HG03097 (cell line): Measurements from ENCODE around the gene WWOX.
"Not testable (repeated sequence)": the region's sequence is repeated elsewhere in the genome, so short reads cannot be mapped to it uniquely, and the experiment has no call there.

ENCODE experiments used
- ATAC-seq: cut with Tn5 transposase; IDR thresholded peaks from one replicate; pipeline ENCODE4 v1.9.1; 2021; ENCODE audit not compliant: unreplicated experiment, low FRiP score

Gene WWOX

DNA sequence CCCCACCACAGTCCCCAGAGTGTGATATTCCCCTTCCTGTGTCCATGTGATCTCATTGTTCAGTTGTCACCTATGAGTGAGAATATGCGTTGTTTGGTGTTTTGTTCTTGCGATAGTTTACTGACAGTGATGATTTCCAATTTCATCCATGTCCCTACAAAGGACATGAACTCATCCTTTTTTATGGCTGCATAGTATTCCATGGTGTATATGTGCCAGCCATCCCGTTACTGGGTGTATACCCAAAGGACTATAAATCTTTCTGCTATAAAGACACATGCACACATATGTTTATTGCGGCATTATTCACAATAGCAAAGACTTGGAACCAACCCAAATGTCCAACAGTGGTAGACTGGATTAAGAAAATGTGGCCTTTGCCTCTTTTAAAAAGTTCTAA, 952.7 kb downstream of the WWOX start:
- ATAC-seq = not testable (repeated sequence)

DNA sequence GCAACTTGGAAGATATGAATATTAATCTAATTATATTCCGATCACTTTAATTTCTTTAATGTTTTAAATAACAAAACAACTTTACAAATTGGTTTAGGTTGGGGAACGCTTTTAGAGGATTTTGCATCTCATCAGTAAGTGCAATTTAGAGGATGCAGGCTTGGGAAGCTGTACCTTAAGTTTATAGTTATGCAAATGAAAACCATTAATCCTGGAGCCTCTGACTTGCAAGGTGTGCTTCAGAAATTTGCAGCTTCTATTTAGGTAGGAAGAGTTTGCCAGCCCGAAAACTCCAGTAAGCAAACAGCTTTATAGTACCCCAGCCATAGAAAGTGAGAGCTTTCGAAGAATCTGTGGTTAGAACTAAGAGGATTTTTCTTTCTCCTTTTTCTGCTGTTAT, 954.1 kb downstream of the WWOX start:
- ATAC-seq = no peak

DNA sequence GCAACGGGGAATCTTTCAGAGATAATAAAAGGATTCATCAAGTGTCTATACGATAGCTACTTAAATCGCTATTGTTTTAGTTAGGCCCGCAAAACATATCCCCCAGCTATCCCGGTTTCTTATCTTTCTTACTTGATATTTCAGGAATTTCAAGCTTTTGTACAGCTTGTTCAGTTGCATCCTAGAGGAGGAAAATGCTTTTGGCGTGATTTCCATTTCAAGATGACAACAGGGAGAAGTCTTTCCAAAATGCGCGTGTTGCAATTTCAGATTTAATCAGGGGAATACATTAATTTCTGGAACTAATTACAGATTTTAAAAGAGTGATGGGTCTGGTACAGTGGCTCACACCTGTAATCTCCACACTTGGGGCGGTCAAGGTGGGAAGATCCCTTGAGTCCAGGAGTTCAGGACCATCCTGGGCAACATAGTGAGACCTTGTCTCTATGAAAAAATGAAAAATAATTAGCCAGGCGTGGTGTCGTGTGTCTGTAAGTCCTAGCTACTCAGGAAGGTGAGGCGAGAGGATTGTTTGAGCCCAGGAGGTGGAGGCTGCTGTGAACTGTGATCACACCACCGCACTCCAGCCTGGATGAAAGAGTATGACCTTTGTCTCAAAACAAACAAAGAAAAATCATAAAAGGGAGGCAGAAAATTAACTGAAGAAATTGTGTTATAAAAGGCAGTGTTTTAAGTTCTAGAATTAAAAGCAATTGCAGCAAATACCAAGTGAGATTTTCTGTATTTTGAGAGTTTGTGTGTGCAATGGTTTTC, 954.9 kb downstream of the WWOX start:
- ATAC-seq = no peak

DNA sequence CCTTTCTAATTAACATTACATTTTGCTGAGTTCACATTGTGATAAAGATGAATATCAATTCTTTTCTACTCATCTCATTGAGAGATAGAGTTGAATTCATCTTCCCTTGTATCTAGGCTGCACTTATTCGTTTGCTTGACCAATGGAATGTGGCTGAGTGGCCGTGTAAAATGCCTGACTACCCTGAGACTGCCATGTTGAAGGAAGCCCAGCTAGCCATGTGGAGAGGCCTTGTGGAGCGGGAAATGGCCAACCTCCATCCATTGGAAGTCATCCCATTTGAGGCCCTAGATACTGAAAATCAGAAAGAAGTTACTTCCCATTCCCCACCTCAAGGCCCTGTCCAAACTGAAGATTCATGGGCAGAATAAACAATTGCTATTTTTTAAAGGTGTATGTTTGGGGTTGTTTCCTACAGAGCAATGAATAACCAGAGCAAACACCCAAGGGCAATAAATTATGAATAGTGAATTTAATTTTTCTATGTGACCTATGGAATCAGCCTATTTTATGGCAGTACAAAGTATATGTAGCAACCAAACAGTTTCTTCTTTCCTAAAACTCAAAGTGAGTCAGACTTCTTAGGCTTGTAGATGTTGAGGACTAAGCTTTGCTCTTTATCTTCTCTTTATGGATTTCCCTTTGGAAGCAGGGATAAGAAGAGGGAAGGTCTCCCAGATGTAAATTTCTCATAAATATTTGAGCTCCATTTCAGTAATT, 956.0 kb downstream of the WWOX start:
- no peak for ATAC-seq

DNA sequence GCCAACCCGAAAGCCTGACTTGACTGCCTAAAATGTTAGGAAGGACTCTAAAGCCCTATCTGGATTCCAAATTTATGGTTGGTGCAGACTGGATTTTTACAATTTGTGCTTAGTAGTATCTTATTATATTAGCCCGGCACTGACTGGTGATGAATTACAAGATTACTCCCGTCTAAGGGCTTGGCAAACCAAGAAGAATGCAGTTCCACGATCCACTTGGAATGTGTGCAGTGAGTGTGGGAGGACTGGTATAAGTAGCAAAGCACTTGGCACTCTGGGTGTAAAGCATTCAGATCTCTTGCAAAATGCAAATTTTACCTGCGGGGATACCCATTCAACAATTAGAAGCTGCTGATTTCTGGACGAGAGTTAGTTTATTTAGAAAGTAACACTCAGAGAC, 961.7 kb downstream of the WWOX start:
- no peak for ATAC-seq

DNA sequence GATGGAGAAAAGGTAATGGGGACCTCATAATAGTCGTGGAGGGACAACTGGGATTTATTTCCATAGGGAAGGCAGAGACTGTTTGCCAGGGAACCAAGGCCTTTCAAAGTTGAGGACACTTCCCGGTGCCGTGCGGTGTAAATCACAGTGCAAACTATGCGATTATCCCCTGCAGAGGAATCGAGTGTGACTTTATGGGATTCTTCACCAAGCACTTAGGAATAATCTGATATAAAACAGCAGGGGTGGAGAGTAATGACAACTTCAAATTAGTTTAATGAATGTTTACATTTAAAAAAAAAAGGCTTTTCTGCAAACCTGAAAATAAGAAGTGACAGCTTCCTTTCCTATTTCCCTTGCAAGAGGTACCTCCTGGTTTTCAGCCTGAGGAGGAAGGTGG, 962.9 kb downstream of the WWOX start:
- no peak for ATAC-seq

DNA sequence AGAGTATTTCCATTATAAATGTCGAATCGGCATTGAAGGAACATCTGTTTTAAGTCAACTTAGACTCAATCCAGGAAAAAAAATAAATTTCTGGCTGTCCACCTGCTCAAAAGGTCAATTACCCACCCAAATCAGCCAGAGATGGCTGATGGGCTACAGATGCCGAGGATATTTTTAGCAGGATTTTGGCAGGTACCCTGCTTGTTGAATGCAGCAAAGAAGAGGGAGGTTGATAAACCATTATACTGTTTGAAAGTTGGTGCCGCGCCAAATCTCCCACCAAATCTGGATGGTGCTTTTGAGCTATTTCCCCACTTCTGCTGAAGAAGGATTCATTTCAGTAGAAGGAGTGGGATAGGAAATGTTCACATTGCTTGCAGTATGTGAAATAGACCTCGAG, 963.4 kb downstream of the WWOX start:
- no peak for ATAC-seq

DNA sequence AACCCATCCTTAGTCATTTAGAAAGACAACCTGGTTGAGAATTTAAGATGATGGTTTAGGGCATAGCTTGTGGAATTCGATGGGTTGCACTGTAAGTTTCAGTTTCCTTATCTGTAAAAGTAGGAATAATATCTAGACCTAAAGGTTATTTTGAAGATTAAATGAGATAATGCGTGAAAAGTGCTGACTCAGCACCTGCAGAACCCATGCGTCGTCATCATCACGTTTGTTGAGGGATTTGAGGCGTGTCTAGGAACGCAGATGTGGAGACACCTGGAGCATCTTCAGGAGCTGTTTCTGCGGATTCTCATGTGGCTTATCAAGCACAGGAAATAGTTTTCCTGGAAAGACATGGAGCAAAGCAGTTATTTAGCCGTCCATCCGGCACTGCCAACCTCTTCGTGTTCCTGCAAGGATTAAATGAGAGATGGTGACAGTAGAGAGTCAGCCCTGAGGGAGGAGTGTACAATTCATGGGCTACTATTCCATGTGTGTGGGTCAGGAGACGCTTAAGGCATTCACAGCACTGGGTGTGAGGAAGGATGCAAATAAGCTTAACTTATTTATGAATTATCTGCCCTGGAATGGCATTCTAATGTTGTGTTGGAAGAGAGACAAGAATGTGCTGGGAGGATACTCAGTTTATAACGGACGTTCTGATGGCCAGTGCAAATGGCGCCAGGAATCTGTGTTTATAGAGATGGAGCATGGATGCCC, 965.0 kb downstream of the WWOX start:
- ATAC-seq = no peak

DNA sequence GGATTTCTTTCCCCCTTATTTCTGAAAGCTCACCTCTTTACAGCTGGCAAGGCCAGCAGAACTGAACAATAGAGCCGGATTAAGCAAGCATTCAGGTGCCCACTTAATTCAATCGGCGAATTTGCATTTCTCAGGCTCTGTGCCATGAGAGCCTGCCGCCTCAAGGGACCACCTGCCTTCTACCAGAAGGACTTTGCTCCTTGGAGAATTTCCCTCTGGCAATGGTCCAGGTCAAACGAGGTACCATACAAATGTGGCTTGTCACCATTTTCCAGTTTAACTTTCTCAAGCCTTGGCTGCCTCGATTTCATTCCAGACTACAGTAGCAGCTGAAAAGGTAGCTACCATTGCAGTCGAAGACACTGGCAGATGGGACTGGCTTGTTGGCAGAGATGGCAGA, 967.1 kb downstream of the WWOX start:
- ATAC-seq = no peak

DNA sequence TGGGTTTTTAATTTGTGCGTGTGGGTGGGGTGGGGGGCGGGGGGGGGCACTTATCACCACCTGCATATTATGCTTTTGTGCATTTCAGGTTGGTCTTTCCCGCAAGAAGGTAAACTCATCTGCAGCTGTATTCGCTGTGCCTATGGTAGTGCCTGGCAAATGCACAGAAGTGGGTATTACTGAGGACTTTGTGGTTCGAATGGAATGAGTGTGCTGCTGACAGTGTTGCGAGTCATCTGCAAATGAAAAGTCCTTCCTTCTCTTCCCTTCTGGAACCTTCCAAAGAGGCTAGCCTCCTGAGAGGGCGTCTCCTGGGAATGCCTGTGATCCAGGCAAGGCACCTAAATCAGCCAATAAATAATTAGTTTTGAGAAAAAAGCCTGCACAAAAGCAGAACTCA, 968.1 kb downstream of the WWOX start:
- ATAC-seq = no peak

DNA sequence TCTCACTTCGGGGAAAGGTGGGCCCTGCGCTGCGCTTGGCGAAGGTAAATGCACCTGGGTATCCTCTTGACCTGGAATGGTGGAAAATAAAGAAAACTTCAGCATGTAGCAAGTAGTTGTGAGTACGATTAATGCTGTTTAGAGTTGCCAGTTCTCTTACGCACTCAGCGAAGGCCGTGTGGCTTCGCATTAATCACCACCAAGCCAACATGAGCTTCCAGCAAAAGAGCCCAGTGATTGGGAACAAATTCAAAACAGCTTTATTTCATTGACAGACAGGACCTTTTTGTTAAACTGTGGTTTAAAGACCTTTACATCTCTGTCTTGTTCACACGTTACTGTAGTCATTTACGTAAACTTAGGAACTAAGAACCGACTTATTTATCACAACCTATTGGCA, 969.7 kb downstream of the WWOX start:
- no peak for ATAC-seq

DNA sequence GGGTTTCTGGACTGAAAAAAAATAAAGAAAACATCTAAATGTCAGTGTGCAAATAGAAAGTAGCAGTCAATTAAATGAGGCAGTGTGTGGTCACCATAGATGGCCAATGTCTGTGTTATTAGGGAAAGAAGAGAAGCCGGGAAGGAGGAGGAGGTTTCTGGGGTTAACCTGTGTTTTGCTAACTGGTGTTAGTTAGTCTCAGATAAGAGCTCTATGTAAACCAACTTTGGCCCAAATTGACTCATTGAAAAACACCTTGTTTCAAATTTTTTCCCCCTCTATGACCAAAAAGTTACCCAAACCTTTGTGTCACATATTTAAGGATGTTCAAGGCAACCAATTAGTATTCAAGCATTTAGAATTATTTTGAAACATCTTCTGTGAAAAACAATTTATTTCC, 970.2 kb downstream of the WWOX start:
- ATAC-seq = no peak

DNA sequence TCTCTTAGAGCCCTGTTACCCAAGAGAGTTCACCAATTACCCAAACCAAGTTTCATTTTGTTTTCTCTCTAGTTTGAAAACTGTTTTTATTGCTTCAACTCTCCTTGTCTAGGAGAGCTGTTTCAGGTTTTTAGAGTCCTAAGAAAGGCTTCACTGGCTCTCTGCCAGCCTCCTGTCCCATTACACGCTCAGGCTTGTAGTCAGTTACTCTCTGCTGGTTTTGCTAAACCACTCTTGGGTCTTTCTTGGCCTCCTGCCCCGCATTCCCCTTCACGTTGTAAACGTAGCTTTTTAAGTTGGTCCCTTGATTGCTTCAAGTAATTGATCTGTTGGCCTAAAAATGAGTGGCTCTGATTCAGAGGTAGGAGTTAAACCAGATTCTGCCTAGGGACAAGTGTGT, 972.0 kb downstream of the WWOX start:
- ATAC-seq = no peak

DNA sequence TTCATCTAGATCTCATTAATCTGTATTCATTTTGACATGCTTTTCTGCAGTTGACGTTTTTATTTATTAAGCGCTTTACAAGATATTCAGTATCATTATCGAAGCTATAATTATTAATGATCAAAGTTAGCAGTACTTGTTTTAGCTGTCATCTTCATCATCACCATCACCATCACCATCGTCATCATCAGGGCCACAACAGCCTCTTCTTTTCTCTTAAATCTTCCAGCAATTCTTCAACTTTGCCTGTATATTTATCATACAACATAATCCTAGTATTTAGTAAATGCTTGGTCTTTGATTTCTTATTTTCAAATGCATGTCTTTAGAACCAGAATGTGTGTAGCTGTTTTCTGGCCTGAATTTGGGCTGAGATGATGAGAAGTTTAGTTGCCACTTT, 973.1 kb downstream of the WWOX start:
- no peak for ATAC-seq

DNA sequence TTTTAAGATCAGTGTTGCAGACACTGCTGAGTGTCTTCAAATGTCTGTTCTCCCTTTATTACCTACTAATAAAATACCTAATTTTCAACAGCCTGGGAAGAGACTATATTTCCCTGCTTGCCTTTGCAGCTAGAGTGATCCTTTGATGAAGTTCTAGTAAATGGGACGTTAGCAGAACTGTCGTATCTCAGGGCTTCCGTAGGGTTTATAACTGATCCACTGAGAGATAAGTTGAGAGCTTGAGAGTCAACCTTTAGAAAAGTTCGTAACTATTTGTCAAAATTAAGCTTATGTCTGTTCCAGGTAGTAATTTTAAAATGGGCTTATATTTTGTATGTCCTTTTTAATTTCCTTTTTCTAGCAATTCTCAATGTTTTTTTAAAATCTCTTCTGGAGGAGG, 974.1 kb downstream of the WWOX start:
- no peak for ATAC-seq

DNA sequence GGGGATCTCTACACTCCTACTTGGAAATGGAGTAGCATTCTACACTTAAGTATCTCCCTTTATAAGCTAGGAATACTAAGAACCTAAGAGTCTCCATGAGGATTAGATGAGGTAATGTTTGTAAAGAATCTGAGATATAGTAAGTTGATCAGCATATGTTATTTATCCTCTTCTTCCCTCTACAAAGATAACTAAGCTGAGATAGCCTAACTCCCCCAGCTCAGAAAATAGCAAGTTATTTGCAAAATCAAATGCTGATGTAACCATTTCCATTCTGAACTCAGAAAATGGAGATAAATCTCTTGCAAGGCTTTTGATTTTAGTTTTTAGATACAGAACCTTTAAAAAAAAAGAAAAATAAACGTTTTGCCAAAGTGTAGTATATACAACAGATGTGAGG, 975.1 kb downstream of the WWOX start:
- ATAC-seq = no peak

DNA sequence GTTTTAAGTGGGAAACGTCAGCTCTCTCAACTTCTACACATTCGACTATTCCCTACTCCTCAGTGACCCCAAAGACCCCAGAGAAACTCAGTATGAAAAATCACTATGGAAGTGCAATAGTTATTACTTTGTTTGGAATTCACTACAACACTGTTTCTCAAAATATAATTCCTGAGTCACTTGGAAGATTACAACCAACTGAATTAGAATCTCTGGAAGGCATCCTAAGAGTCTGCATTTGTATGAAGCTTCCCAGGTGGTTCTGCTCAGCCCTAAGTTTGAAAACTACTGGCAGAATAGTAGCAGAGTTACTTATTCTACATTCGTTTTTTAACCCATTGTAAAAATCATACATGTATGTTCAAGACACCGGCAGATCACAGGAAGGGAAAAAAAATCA, 975.5 kb downstream of the WWOX start:
- no peak for ATAC-seq

DNA sequence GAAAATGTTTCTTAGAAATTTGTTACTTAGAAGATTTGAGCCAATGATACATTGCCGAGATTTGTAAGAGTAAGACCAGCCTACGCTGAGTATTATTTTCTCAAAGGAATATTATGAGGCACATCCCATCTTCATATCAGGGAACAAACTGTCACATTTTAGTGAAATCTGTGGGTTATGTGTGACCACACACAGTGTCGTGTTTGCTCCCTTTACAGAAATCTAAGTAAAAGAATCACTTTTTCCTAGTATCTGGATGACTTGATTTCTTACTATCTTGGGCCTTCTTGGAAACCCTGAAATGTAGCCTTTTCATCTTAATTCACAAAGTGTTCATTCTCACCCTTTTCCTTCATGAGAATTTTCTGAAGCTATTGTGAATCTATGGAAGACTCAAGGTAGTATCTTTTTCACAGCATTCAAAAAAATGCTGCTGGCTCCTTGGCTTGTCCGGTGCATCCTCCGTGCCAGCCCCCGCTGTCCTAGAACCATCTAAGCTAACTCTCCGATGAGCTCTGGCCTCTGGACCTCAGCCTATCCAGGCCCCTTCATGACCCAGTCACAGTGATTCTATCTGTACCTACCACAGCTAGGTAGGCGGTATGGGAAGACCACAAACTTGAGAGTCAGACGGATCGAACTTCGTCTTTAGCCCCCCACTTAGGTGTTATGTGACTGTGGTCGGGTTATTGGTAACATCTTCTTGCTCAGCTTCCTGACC, 976.8 kb downstream of the WWOX start:
- ATAC-seq = no peak

DNA sequence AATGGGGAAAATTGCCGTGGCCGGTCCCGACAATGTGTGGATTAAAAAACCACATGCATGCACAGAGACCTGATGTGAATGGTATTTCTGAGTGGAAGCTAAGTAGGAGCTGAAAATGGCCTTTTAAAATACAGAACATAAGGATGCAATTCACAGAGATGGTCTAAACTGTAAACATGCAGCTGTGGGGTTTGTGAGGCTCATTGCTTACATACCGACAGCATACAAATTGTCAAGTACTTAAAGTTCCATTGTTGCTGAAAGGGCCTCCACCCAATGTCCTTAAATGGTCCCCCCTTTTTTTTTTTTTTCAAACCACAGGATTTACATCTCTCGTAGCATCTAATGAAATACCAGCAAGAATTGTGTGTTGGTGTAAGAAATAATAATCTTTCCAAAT, 977.9 kb downstream of the WWOX start:
- ATAC-seq = no peak

DNA sequence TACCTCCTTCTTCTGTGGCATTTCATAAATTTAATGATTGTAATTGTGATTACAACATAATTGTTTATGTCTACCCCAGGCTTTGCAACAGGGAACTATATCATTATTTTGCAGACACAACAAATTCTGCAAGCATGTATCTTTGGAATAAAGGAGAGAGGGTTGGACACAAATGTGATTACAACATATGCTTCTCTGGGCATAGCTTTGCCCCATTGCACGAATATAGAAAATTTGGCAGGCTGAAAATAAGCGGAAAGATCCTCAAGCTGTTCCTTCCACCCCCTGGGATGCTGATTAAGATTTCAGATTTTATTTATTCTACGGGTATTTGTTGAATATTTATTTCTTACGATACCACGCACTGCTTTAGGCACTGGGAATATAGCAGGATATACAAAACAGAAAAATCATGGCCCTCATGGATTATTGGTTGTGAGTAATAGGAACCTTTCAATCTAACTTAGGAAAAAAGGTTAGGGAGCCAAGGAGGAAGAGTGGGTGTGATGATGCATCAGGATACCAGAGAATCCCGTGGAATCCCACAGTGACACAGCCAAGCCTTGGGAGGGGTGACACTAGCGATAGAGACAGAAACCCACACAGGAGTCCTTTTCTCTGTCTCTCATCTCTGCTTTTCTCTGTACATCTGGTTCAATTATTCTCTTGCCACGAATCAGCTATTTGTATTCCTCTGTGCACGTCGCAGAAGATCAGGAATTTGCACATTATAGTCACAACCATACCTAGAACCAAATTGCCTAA, 980.4 kb downstream of the WWOX start:
- no peak for ATAC-seq
